ENCODE data around the gene CFAP119. TPM values are rescaled to one million over a fixed set of nuclear protein-coding genes. Genes with fewer than 3 reads are reported as not detected.

The CFAP119 gene
- total and polyA plus RNA-seq, 9 of the 15 experiments (the other 6 are each of a cell fraction or from before 2014, with no cell fraction given): 5.5 to 33.7 (median 9.6) TPM

- TF ChIP-seq AFF4 (CRISPR knock-in tag; IDR thresholded peaks at IDR 0.05) (peak; percentile 82; the same call in 1 of the 2 replicates), NR3C1 (CRISPR knock-in tag; IDR thresholded peaks at IDR 0.05) (0 out of 2 replicates have a peak, but pooled peaks have one; percentile 77), ETV1 (tag; conservative IDR thresholded peaks at IDR 0.05; ENCODE audit: low read depth) (peak; percentile 41; the same call in 1 of the 2 replicates), L3MBTL2 (IDR thresholded peaks at IDR 0.05) (peak; percentile 89), ZSCAN32 (CRISPR knock-in tag; IDR thresholded peaks at IDR 0.05) (0 out of 2 replicates have a peak, but pooled peaks have one; percentile 2), ZNF778 (CRISPR knock-in tag; IDR thresholded peaks at IDR 0.05) (no peak), ZNF175 (CRISPR knock-in tag; IDR thresholded peaks at IDR 0.05; ENCODE audit: low read depth) (no peak; the same call in 1 of the 2 replicates), CTCF (IDR thresholded peaks at IDR 0.05 in 2 of 3, conservative IDR thresholded peaks at IDR 0.05 in 1 of 3; ENCODE audit: insufficient read depth in 2 of 3, low read depth in 1 of 3, low read length in 3 of 3) (0 out of 6 replicates have a peak, but pooled peaks of 1 of the 3 experiments have one; percentile 4), CHD2 (IDR thresholded peaks at IDR 0.05; ENCODE audit: low read depth, low read length) (peak; percentile 59), MYC (IDR thresholded peaks at IDR 0.05; ENCODE audit: low read depth, low read length) (peak; percentile 99), MYC (CRISPR knock-in tag; IDR thresholded peaks at IDR 0.05; ENCODE audit: borderline replicate concordance, low read depth) (peak; percentile 97; the same call in 1 of the 2 replicates), ZNF707 (CRISPR knock-in tag; conservative IDR thresholded peaks at IDR 0.05) (peak; percentile 55; the same call in 1 of the 2 replicates), SFPQ (IDR thresholded peaks at IDR 0.05; ENCODE audit: low read depth, low read length) (no peak), ZNF696 (CRISPR knock-in tag; conservative IDR thresholded peaks at IDR 0.05) (no peak; the same call in 1 of the 2 replicates), NCOR1 (IDR thresholded peaks at IDR 0.05) (no peak), MAZ (CRISPR knock-in tag; conservative IDR thresholded peaks at IDR 0.05 in 1 of 2, IDR thresholded peaks at IDR 0.05 in 1 of 2) (peak; percentile 77 to 85), THRAP3 (IDR thresholded peaks at IDR 0.05; ENCODE audit: borderline replicate concordance) (no peak), PHB (CRISPR knock-in tag; IDR thresholded peaks at IDR 0.05) (peak; percentile 91)
These were observed 13.7 kb upstream of the CFAP119 start (continued) for GRCh38 chr16:30775392-30776188.

All from K562 (cell line).